ENCODE results near the gene PRRC2B. TPM values are rescaled to one million over a fixed set of nuclear protein-coding genes. Genes with fewer than 3 reads are reported as not detected.

Gene PRRC2B
- total and polyA plus RNA-seq, 2 of the 8 experiments (the other 6 are each of a cell fraction or from before 2014, with no cell fraction given) = 37.3 to 249 TPM

DNA sequence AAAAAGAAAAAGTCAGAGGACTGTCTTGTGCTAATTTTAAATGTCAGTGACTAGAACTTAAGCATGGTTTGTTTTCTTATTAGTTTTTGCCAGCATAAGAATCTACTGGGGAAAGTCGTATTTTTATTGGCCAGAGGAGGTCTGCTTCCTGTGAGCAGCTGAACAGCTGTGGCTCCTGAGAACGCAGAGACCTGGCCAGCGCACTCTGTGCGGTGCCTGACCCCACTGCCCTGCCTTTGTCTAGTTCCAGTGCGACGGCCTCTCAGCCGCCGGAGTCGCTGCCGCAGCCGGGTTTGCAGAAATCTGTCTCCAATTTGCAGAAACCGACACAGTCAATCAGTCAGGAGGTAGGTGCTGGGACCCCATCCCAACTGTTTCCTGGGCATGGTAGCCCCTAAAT lies 42.5 kb downstream of the PRRC2B start:
- Histone ChIP-seq H3K9ac (replicated peaks in 1 of 4; ENCODE audit: extremely low read depth in 1 of 4, low read depth in 3 of 4, low read length in 3 of 4) (no peak overlapping the region; a peak in 1 of 7 replicates), H3K14ac (ENCODE audit: insufficient read length) (no peak overlapping the region), H3K23me2 (ENCODE audit: low read depth, low read length) (no peaks in the 10 kb centered on the region; the same call in 1 of the 2 replicates), H4K5ac (ENCODE audit: insufficient read length, low read depth, low read length) (no peak overlapping the region), H2BK15ac (ENCODE audit: low read length) (peak overlapping the region; percentile 81; the same call in 1 of the 2 replicates), H2AFZ (ENCODE audit: low read length) (no peak overlapping the region), H3K27me3 (replicated peaks in 1 of 4; ENCODE audit: control insufficient read depth in 3 of 4, extremely low read depth in 1 of 4, insufficient read depth in 3 of 4, low read length in 3 of 4) (no peaks in the 10 kb centered on the region), H4K20me1 (replicated peaks in 1 of 2; ENCODE audit: control insufficient read depth in 1 of 2, insufficient read depth in 2 of 2, low read length in 2 of 2) (peaks cover 20 to 33% of the 10 kb centered on the region in 2 experiments), H3K4me2 (ENCODE audit: insufficient read depth in 1 of 2, low read depth in 2 of 2, low read length in 2 of 2) (peak overlapping the region; percentile 37 to 44), H3K79me1 (ENCODE audit: low read depth, low read length) (peaks cover 14% of the 10 kb centered on the region; the same call in 1 of the 2 replicates), H3K9me3 (ENCODE audit: insufficient read depth in 2 of 2, low read depth in 1 of 2, low read length in 1 of 2) (no peaks in the 10 kb centered on the region), H3K27ac (ENCODE audit: low read depth, low read length) (peak overlapping the region; percentile 42; the same call in 1 of the 2 replicates), H3K4ac (replicated peaks; ENCODE audit: insufficient read length, low read depth, low read length) (peak overlapping the region; percentile 76), H2BK12ac (ENCODE audit: low read depth, low read length) (peak overlapping the region; percentile 94; the same call in 1 of the 2 replicates), H4K8ac (ENCODE audit: extremely low read depth, insufficient read depth, low read length) (no peak overlapping the region), H3K4me1 (replicated peaks in 1 of 4; ENCODE audit: control insufficient read depth in 3 of 4, insufficient read depth in 4 of 4, low read length in 3 of 4) (peaks cover 25 to 48% (median 30%) of the 10 kb centered on the region in 4 experiments), H2BK120ac (replicated peaks; ENCODE audit: low read depth, low read length) (peak overlapping the region; percentile 82), H3K18ac (ENCODE audit: extremely low read depth, low read length) (peak overlapping the region; percentile 68), H3K56ac (replicated peaks; ENCODE audit: insufficient read length, low read depth, low read length) (no peak overlapping the region), H3K36me3 (ENCODE audit: control insufficient read depth in 2 of 4, insufficient read depth in 4 of 4, low read length in 3 of 4) (peaks cover 37 to 78% (median 48%) of the 10 kb centered on the region in 4 experiments), H3K23ac (ENCODE audit: insufficient read length) (no peak overlapping the region), H2AK5ac (ENCODE audit: low read depth, low read length) (peak overlapping the region; percentile 75; the same call in 1 of the 2 replicates), H3K4me3 (ENCODE audit: extremely low read depth in 1 of 4, insufficient read depth in 2 of 4, low read depth in 3 of 4, low read length in 4 of 4) (peak overlapping the region in 1 of 4 experiments; percentile 37; a peak in 1 of 8 replicates), H4K91ac (replicated peaks; ENCODE audit: insufficient read length, low read length) (peak overlapping the region; percentile 63), H3K79me2 (ENCODE audit: control insufficient read depth in 1 of 2, insufficient read depth in 2 of 2, low read length in 2 of 2) (peaks cover 0 to 76% of the 10 kb centered on the region in 2 experiments; a peak in 3 of 4 replicates), H2BK5ac (ENCODE audit: low read depth, low read length) (peak overlapping the region; percentile 90), H2BK20ac (ENCODE audit: low read length) (no peak overlapping the region)
- no peak for FAIRE-seq
- DNase-seq (ENCODE audit: low read depth in 1 of 2, low spot score in 2 of 2) = no peak
- 90% methylated on average over 12 of the region's 12 CpGs; no CpG with 5 or more reads in 1 of the 2 experiments for WGBS, 2 experiments (ENCODE audit: extremely low coverage in 1 of 2, insufficient coverage in 1 of 2, insufficient read length in 1 of 2, insufficient replicate concordance in 2 of 2, low coverage in 1 of 2, low lambda C conversion rate in 2 of 2, missing lambda C conversion rate in 1 of 2)
- ChIA-PET CTCF (ENCODE audit: partially characterized antibody) (interaction anchor here (0.9 to 4.2 kb wide), 9 partner anchors 9 to 96 kb away, joined by 3 to 22 read pairs (median 4); no protein-coding TSS in a partner anchor), POLR2A (ENCODE audit: partially characterized antibody) (interaction anchor here (0.8 to 4.9 kb wide), 13 partner anchors 9 to 138 kb away, joined by 3 to 32 read pairs (median 7); no protein-coding TSS in a partner anchor)
- TF ChIP-seq TAF7 (optimal IDR thresholded peaks at IDR 0.05; ENCODE audit: borderline replicate concordance, low read depth, low read length) (no peak), KDM4A (IDR thresholded peaks at IDR 0.05; ENCODE audit: low read depth, low read length, severe bottlenecking) (no peak), CEBPB (IDR thresholded peaks at IDR 0.05; ENCODE audit: low read depth, low read length) (no peak), SRF (IDR thresholded peaks at IDR 0.05; ENCODE audit: low read depth, low read length) (no peak)

All from H1 (cell line).